Vagina (tissue), 2 donors: Measurements from ENCODE around the gene FASN. TPM values are rescaled to one million over a fixed set of nuclear protein-coding genes. Genes with fewer than 3 reads are reported as not detected.

Source experiments
- DNase-seq, 2 donors: peaks; one replicate each; pipeline ENCODE4 v3.0.0-alpha.2; 2017; ENCODE audit errors: extremely low spot score in 2 of 2
- H3K27ac ChIP-seq: fragments of 200-600 bp; sonication (generic); one replicate; pipeline ENCODE4 v1.5.1; 2019
- H3K27me3 ChIP-seq: fragments of 200-600 bp; sonication (generic); one replicate; pipeline ENCODE4 v1.5.1; 2019
- H3K36me3 ChIP-seq, 2 donors: fragments of 200-600 bp; sonication (generic); one replicate each; pipeline ENCODE4 v1.5.1; 2017 to 2019
- H3K4me1 ChIP-seq: fragments of 200-600 bp; sonication (generic); one replicate; pipeline ENCODE4 v1.5.1; 2019
- H3K4me3 ChIP-seq, 2 donors: fragments of 200-600 bp; sonication (generic); 1 replicate in 1 of 2; 2 replicates in 1 of 2; pipeline ENCODE4 v1.5.1; 2016 to 2019
- H3K9me3 ChIP-seq: fragments of 200-600 bp; sonication (generic); one replicate; pipeline ENCODE4 v1.5.1; 2019
- POLR2A ChIP-seq, 2 donors: fragments of 450-650 bp; IDR thresholded peaks; one replicate each; pipeline ENCODE4 v1.6.1; 2017; ENCODE audit warnings: antibody characterized with exemption in 2 of 2, mild to moderate bottlenecking in 2 of 2, moderate library complexity in 2 of 2
- POLR2AphosphoS5 ChIP-seq, 2 donors: sonication (generic); formaldehyde crosslinking; IDR thresholded peaks; one replicate each; pipeline ENCODE4 v1.9.0; 2017; ENCODE audit warnings: antibody characterized with exemption in 2 of 2, mild to moderate bottlenecking in 2 of 2, low read depth in 1 of 2; ENCODE audit not compliant: insufficient read depth in 1 of 2
- intact Hi-C: fragments of 100-400 bp; cut with DNase I; formaldehyde crosslinking; loops from one replicate; pipeline ENCODE4 v1.15.1; 2023
- total RNA-seq: library from RNA; depleted of rRNA; stranded (reverse); fragments of >200 nt; gene quantifications from one replicate; pipeline ENCODE4 v1.2.3, GENCODE V29; 2016
- TF ChIP-seq, protein P1 (sequence below), 3 experiments: fragments of 450-650 bp in 2 of 3; fragments of 200-600 bp in 1 of 3; sonication (generic) in 1 of 3; IDR thresholded peaks; one replicate each; pipeline ENCODE4 v1.5.1; 2017 to 2019; ENCODE audit warnings: antibody characterized with exemption in 3 of 3, mild to moderate bottlenecking in 2 of 3, moderate library complexity in 2 of 3

The FASN gene
- total RNA-seq, 1 donor from 2014 or later: 127 TPM

GRCh38 chr17:82081546-82081945 is 16.5 kb downstream of the FASN start:
- Histone ChIP-seq H3K36me3 (peaks cover 0 to 79% of the 10 kb centered on the region in 2 donors), H3K27ac (no peak overlapping the region), H3K4me3 (no peak overlapping the region), H3K4me1 (peaks cover 16% of the 10 kb centered on the region), H3K9me3 (no peaks in the 10 kb centered on the region), H3K27me3 (no peaks in the 10 kb centered on the region)
- intact Hi-C loops: no loop called here
- TF ChIP-seq POLR2A (IDR thresholded peaks at IDR 0.05) (no peak), POLR2AphosphoS5 (IDR thresholded peaks at IDR 0.05; ENCODE audit: insufficient read depth in 1 of 2, low read depth in 1 of 2) (no peak)
- TF ChIP-seq, protein P1, sequence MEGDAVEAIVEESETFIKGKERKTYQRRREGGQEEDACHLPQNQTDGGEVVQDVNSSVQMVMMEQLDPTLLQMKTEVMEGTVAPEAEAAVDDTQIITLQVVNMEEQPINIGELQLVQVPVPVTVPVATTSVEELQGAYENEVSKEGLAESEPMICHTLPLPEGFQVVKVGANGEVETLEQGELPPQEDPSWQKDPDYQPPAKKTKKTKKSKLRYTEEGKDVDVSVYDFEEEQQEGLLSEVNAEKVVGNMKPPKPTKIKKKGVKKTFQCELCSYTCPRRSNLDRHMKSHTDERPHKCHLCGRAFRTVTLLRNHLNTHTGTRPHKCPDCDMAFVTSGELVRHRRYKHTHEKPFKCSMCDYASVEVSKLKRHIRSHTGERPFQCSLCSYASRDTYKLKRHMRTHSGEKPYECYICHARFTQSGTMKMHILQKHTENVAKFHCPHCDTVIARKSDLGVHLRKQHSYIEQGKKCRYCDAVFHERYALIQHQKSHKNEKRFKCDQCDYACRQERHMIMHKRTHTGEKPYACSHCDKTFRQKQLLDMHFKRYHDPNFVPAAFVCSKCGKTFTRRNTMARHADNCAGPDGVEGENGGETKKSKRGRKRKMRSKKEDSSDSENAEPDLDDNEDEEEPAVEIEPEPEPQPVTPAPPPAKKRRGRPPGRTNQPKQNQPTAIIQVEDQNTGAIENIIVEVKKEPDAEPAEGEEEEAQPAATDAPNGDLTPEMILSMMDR (IDR thresholded peaks at IDR 0.05): no peak
- no peak for DNase-seq

GRCh38 chr17:82080789-82081464 is 17.1 kb downstream of the FASN start:
- intact Hi-C loops: no loop called here
- H3K4me1 ChIP-seq: peaks cover 16% of the 10 kb centered on the region
- H3K36me3 ChIP-seq: peaks cover 0 to 73% of the 10 kb centered on the region in 2 donors
- no peak for DNase-seq
- no peak overlapping the region for H3K27ac ChIP-seq
- no peaks in the 10 kb centered on the region for H3K9me3 ChIP-seq
- H3K4me3 ChIP-seq: no peak overlapping the region
- no peaks in the 10 kb centered on the region for H3K27me3 ChIP-seq
- TF ChIP-seq, protein P1 (IDR thresholded peaks at IDR 0.05): no peak
- TF ChIP-seq POLR2A (IDR thresholded peaks at IDR 0.05) (no peak), POLR2AphosphoS5 (IDR thresholded peaks at IDR 0.05; ENCODE audit: insufficient read depth in 1 of 2, low read depth in 1 of 2) (no peak)

- Histone ChIP-seq H3K4me1 (peaks cover 16% of the 10 kb centered on the region), H3K27ac (no peak overlapping the region), H3K36me3 (peaks cover 0 to 66% of the 10 kb centered on the region in 2 donors), H3K4me3 (no peak overlapping the region), H3K27me3 (no peaks in the 10 kb centered on the region), H3K9me3 (no peaks in the 10 kb centered on the region)
- no peak for DNase-seq
- intact Hi-C loops: no loop called here
- TF ChIP-seq, protein P1 (IDR thresholded peaks at IDR 0.05): no peak
Observed at GRCh38 chr17:82080048-82080788, 17.8 kb downstream of the FASN start.

DNA sequence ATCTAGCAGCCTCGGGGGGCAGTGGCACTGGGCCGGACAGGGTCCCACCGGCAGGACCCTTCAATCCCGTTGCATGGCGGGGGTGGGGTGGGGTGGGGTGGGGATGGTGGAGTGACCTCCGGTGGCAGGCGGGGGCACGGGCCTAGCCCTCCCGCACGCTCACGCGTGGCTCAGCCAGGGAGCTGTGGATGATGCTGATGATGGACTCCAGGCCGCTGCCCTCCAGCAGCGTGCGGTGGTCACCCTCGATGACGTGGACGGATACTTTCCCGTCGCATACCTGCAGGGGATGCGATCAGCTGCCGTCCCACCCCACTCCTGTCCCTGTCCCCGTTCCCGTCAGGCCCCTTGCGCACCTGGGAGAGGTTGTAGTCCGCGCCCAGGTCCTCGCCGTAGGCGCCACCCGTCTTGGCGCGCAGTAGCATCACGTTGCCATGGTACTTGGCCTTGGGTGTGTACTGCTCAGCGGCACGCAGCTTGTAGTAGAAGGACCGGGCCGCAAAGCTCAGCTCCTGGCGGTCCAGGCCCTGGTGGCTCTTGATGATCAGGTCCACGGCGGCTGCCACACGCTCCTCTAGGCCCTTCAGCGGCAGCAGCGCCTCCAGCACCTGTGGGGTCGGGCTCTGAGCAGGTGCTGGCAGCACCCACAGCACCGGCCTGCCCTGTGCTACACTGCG is 18.9 kb downstream of the FASN start:
- no peaks in the 10 kb centered on the region for H3K27me3 ChIP-seq
- intact Hi-C loops: no loop called here
- H3K36me3 ChIP-seq: peaks cover 0 to 55% of the 10 kb centered on the region in 2 donors
- no peak overlapping the region for H3K4me3 ChIP-seq
- DNase-seq: no peak
- no peaks in the 10 kb centered on the region for H3K9me3 ChIP-seq
- H3K27ac ChIP-seq: no peak overlapping the region
- TF ChIP-seq POLR2A (IDR thresholded peaks at IDR 0.05) (no peak), POLR2AphosphoS5 (IDR thresholded peaks at IDR 0.05; ENCODE audit: insufficient read depth in 1 of 2, low read depth in 1 of 2) (no peak)
- TF ChIP-seq, protein P1 (IDR thresholded peaks at IDR 0.05): no peak
- peaks cover 16% of the 10 kb centered on the region for H3K4me1 ChIP-seq
